ENCODE data around the gene DNMT3B.

The DNMT3B gene

DNA sequence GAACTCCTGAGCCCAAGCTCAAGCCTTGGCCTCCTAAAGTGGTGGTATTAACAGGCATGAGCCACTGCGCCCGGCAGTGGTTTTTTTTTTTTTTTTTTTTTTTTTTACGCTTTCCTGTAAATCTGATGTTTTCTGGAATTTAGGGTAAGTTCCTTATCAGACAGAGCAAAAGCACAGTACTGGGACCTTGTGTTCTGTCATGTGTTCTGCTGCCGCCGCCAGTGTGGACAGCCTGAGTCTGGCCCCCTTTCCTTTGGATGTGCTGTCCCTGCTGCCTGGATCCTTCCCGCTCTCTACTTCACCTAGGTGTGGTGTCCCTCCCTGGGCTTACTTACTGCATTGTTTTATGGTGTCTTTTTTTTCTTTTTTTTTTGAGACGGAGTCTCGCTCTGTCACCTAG is 11.7 kb downstream of the DNMT3B start:
- TF ChIP-seq, protein P1, sequence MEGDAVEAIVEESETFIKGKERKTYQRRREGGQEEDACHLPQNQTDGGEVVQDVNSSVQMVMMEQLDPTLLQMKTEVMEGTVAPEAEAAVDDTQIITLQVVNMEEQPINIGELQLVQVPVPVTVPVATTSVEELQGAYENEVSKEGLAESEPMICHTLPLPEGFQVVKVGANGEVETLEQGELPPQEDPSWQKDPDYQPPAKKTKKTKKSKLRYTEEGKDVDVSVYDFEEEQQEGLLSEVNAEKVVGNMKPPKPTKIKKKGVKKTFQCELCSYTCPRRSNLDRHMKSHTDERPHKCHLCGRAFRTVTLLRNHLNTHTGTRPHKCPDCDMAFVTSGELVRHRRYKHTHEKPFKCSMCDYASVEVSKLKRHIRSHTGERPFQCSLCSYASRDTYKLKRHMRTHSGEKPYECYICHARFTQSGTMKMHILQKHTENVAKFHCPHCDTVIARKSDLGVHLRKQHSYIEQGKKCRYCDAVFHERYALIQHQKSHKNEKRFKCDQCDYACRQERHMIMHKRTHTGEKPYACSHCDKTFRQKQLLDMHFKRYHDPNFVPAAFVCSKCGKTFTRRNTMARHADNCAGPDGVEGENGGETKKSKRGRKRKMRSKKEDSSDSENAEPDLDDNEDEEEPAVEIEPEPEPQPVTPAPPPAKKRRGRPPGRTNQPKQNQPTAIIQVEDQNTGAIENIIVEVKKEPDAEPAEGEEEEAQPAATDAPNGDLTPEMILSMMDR (IDR thresholded peaks at IDR 0.05; ENCODE audit: control insufficient read depth, insufficient read depth, low read depth, low read length, missing control alignments): no peak
- H3K4me3 ChIP-seq (ENCODE audit: control insufficient read depth, low read depth, low read length): no peak overlapping the region

DNA sequence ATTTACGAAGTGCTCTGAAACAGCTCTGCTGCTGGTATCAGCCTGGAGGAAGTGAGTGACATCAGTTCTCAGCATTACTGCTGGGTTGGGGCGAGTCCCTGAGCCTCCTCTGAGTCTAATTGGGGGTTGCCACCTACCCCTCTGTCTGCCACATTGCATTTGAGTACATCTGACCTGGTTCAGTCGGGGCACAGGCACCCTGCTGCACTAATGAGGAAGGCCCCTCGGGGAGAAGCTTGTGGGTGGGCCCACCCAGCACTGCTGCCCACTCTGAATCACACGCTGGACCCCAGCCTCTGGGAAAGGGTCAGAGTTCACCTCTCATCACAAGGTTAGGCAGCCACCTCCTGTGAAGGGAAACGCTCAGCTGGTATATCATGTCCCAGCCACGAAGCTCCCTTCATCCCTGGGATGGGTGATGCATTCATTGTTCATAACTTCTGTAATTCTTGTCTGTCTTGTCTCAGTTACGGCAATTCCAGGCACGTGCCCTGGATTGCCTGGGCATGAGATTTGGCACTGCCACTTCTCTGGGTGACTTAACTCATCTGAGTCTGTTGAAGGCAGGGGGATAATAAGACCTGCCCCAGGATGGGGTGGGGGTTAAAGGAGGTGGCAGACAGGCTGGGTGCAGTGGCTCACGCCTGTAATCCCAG is 13.3 kb downstream of the DNMT3B start:
- no peak overlapping the region for H3K4me3 ChIP-seq (ENCODE audit: control insufficient read depth, low read depth, low read length)
- TF ChIP-seq, protein P1 (IDR thresholded peaks at IDR 0.05; ENCODE audit: control insufficient read depth, insufficient read depth, low read depth, low read length, missing control alignments): no peak
- no peak for DNase-seq (ENCODE audit: low read depth)

More for the DNA sequence above, 11.7 kb downstream of the DNMT3B start:
- DNase-seq (ENCODE audit: low read depth): no peak

DNA sequence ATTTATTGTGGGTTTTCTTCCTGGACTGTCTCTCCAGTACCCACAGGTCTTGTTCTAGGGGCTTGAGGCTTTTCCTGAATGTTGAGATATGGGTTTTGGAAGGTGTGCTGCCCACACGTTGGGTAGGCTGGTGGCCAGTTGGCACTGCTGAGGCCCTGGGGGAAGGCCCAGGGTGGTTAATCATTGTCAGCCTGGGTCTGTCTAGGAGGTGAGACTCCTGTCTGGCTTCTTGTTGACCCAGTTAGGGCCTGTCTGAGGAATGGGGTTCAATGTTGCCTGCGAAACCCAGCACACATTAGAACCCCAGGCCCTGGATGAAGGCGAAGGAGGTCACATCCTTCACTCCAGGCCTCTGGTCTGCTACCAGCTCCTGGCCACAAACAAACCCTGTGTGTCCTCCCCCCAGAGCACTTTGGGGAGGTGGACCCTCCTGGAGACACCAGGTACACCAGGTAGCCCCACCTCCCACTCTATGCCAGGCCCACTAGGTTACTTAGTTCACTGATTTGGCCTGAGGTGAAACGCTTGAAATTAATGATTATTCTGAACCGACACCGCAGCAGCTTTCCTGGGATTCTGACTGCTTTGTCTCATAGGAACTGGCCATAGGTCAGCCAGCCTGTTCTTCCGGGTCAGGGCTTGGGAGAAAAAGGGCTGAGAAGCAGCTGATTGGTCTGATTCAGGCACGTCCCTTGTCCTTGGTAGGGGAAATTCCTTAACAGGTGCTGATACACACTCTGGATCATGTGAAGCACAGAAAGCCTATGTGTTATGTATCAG is 15.2 kb downstream of the DNMT3B start:
- H3K4me3 ChIP-seq (ENCODE audit: control insufficient read depth, low read depth, low read length): no peak overlapping the region
- TF ChIP-seq, protein P1 (IDR thresholded peaks at IDR 0.05; ENCODE audit: control insufficient read depth, insufficient read depth, low read depth, low read length, missing control alignments): no peak
- DNase-seq (ENCODE audit: low read depth): no peak

DNA sequence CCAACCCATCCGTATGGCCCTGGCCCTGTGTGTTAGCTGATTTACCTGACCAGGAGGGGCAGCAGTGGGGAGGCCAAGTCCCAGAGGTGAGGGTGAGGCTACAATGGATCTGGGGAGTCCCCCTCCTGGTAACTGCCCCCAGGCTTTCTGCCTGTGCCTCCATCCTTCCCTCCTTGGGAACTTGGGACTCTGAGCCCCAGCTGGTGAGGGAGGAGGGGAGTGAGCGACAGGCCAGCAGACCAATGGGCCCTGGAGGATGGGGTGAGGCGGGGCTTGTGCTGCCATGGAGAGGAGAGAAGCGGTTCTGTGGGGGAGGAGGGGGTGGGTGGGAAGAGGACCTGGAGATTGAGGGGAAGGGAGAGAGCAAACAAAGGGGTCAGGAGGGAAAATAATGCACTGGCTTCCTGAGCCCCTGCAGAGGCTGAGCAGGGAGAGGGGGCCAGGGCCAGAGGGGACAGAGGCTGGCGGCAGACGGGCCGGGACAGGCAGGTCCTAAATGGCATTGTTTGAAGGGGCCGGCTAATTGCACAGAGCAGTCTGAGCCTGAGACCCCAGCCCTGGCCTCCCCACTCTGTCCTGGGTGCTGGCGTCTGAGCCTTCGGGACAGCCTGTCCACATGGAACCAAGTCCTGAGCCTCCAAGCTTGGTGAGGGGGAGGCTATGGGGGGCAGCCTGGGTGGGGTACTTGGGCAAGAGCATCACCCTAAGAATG is 17.5 kb downstream of the DNMT3B start:
- H3K4me3 ChIP-seq (ENCODE audit: control insufficient read depth, low read depth, low read length): no peak overlapping the region
- TF ChIP-seq, protein P1 (IDR thresholded peaks at IDR 0.05; ENCODE audit: control insufficient read depth, insufficient read depth, low read depth, low read length, missing control alignments): no peak
- no peak for DNase-seq (ENCODE audit: low read depth)

DNA sequence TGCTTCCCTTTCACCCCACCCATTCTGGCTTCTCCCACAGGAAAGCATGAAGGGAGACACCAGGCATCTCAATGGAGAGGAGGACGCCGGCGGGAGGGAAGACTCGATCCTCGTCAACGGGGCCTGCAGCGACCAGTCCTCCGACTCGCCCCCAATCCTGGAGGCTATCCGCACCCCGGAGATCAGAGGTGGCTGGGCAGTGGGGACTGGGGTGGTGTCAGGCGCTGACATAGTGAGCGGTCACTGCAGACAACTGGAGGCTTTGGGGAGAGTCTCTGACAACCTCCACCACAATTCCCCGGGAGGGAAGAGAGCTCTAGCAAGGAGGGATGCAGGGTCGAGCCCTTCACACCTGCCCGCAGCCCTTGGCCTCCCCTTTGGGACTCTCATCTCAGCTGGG is 18.1 kb downstream of the DNMT3B start:
- TF ChIP-seq, protein P1 (IDR thresholded peaks at IDR 0.05; ENCODE audit: control insufficient read depth, insufficient read depth, low read depth, low read length, missing control alignments): no peak
- H3K4me3 ChIP-seq (ENCODE audit: control insufficient read depth, low read depth, low read length): no peak overlapping the region
- no peak for DNase-seq (ENCODE audit: low read depth)

DNA sequence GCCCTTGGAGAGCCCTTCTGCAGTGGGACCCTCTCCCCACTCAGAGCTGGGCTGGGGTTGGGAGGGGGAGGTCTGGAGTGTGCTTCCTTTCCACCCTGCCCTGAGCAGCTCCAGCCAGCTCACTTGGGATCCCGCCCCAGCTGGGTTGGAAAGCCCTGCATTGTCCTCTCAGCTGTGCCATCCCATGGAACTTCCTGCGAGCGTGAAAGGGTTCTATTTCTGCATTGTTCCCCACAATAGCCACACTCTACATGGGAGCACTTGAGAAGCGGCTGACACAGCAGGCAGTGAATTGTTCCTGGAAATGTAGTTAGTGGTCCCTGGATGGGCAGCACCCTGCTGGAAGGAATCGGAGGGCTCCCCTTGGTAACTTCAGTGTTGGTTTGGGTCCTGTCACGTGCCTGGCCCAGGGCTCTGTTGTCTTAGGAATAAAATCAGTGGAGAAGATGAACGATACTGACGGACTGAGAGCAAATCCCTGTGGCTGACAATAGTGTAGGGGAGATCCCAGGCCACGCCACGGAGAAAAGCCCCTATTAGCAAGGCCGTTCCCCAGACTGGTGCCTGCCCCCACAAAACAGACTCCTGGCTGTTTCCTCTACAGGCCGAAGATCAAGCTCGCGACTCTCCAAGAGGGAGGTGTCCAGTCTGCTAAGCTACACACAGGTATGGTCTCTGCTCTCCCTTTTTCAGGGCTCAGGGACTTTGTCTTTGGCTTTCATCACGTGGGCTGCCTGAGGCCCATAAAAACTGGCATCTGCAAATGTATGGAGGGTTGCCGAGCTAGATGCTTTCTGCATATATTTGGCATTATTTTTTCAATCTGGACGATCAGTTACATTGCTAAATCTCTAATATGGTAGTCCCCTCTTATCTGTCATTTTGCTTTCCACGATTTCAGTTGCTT is 18.8 kb downstream of the DNMT3B start:
- no peak for DNase-seq (ENCODE audit: low read depth)
- no peak overlapping the region for H3K4me3 ChIP-seq (ENCODE audit: control insufficient read depth, low read depth, low read length)
- TF ChIP-seq, protein P1 (IDR thresholded peaks at IDR 0.05; ENCODE audit: control insufficient read depth, insufficient read depth, low read depth, low read length, missing control alignments): no peak
